ENCODE measurements around the gene IGSF9. TPM values are rescaled to one million over a fixed set of nuclear protein-coding genes. Genes with fewer than 3 reads are reported as not detected.

The IGSF9 gene
- total and polyA plus RNA-seq, 2 of the 4 experiments (the other 2 are of a cell fraction), result 0.05 TPM; not detected in 1

GRCh38 chr1:159951551-159951950 lies 6.1 kb upstream of the IGSF9 start:
- peaks cover 9% of the 10 kb centered on the region; the same call in 1 of the 2 replicates for H3K27me3 ChIP-seq (ENCODE audit: control insufficient read depth, insufficient read depth, low read length)
- intact Hi-C loops (cut with micrococcal nuclease), result no loop called here
- H3K9me3 ChIP-seq (ENCODE audit: control insufficient read depth, insufficient read depth, low read length), result no peaks in the 10 kb centered on the region
- no peak overlapping the region for H2BK15ac ChIP-seq (ENCODE audit: low read depth, low read length)
- no peak overlapping the region for H3K4me3 ChIP-seq (ENCODE audit: insufficient read depth, low read depth, low read length)
- dilution Hi-C loops (cut with HindIII; ENCODE audit: low sequenced_read_pairs, unreplicated experiment), result no loop called here
- BruUV-seq (replicated peaks), result no TSS peak
- ATAC-seq (ENCODE audit: low read depth) (no peak), DNase-seq (no peak)
- no peak overlapping the region for H3K4me2 ChIP-seq (ENCODE audit: low read depth, low read length)
- no CpG with 5 or more reads among the region's 1 CpG for WGBS, 2 experiments (ENCODE audit: extremely low coverage in 2 of 2, insufficient read length in 1 of 2)
- H2AFZ ChIP-seq (replicated peaks; ENCODE audit: low read length, poor library complexity), result no peak overlapping the region
- H3K18ac ChIP-seq (ENCODE audit: low read depth, low read length), result no peak overlapping the region
- no peak overlapping the region for H3K14ac ChIP-seq (replicated peaks; ENCODE audit: low read depth, low read length)
- H2AK5ac ChIP-seq (ENCODE audit: low read depth, low read length), result no peak overlapping the region
- no peak overlapping the region for H2BK20ac ChIP-seq (ENCODE audit: low read depth, low read length)
- no peak for TF ChIP-seq MXI1 (IDR thresholded peaks at IDR 0.05; ENCODE audit: borderline replicate concordance, low read depth, low read length)
- no peak for TF ChIP-seq RCOR1 (IDR thresholded peaks at IDR 0.05; ENCODE audit: insufficient replicate concordance, low read length)
- TF ChIP-seq, protein P1, sequence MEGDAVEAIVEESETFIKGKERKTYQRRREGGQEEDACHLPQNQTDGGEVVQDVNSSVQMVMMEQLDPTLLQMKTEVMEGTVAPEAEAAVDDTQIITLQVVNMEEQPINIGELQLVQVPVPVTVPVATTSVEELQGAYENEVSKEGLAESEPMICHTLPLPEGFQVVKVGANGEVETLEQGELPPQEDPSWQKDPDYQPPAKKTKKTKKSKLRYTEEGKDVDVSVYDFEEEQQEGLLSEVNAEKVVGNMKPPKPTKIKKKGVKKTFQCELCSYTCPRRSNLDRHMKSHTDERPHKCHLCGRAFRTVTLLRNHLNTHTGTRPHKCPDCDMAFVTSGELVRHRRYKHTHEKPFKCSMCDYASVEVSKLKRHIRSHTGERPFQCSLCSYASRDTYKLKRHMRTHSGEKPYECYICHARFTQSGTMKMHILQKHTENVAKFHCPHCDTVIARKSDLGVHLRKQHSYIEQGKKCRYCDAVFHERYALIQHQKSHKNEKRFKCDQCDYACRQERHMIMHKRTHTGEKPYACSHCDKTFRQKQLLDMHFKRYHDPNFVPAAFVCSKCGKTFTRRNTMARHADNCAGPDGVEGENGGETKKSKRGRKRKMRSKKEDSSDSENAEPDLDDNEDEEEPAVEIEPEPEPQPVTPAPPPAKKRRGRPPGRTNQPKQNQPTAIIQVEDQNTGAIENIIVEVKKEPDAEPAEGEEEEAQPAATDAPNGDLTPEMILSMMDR (conservative IDR thresholded peaks at IDR 0.05; ENCODE audit: low read depth, low read length), result no peak
- no peak for TF ChIP-seq SMC3 (IDR thresholded peaks at IDR 0.05; ENCODE audit: low read depth, low read length)
- TF ChIP-seq NFE2L2 (IDR thresholded peaks at IDR 0.05; ENCODE audit: low read depth, low read length), result no peak
- no peak for TF ChIP-seq BHLHE40 (IDR thresholded peaks at IDR 0.05; ENCODE audit: low read depth, low read length)
- TF ChIP-seq FOS (IDR thresholded peaks at IDR 0.05; ENCODE audit: low read depth, low read length), result no peak
- H3K9me1 ChIP-seq (ENCODE audit: insufficient read depth, low read length), result no peaks in the 10 kb centered on the region
- H2BK120ac ChIP-seq (ENCODE audit: low read depth, low read length), result no peak overlapping the region
- no peaks in the 10 kb centered on the region for H4K20me1 ChIP-seq (ENCODE audit: insufficient read depth, low read length)
- no peaks in the 10 kb centered on the region for H3K36me3 ChIP-seq (ENCODE audit: control insufficient read depth, insufficient read depth, low read length)
- peaks cover 2% of the 10 kb centered on the region; the same call in 1 of the 2 replicates for H3K4me1 ChIP-seq (ENCODE audit: control insufficient read depth, insufficient read depth, low read length)
- ChIA-PET CTCF (no interaction called here), POLR2A (ENCODE audit: unreplicated experiment) (no interaction called here)
- H2AK9ac ChIP-seq (replicated peaks; ENCODE audit: low read depth, low read length, poor library complexity), result no peak overlapping the region
- H4K5ac ChIP-seq (ENCODE audit: low read depth, low read length), result no peak overlapping the region
- H3K23ac ChIP-seq (ENCODE audit: low read depth, low read length), result no peak overlapping the region
- no peaks in the 10 kb centered on the region for H3K79me1 ChIP-seq (ENCODE audit: low read depth in 1 of 2, low read length in 2 of 2)
- H2BK5ac ChIP-seq (ENCODE audit: low read depth, low read length, poor library complexity, severe bottlenecking), result no peak overlapping the region
- no peak overlapping the region for H4K8ac ChIP-seq (ENCODE audit: low read depth in 2 of 2, low read length in 2 of 2)
- no peak overlapping the region for H4K91ac ChIP-seq (ENCODE audit: insufficient read depth, low read depth, low read length)
- H3K9ac ChIP-seq (ENCODE audit: low read depth, low read length), result no peak overlapping the region
- no peak overlapping the region for H3K56ac ChIP-seq (ENCODE audit: extremely low read depth, insufficient read depth, low read length)
- no peak overlapping the region for H3K27ac ChIP-seq (ENCODE audit: insufficient read depth, low read length)
- in situ Hi-C loops (cut with MboI; ENCODE audit: low sequenced_read_pairs), result no loop called here
- no peak overlapping the region for H3K4ac ChIP-seq (ENCODE audit: low read depth, low read length)

All from IMR-90 (cell line).